GM19043 (cell line): ENCODE results near the gene ZNF658.
"Not testable (repeated sequence)": the region's sequence is repeated elsewhere in the genome, so short reads cannot be mapped to it uniquely, and the experiment has no call there.

Experiments used
- ATAC-seq: cut with Tn5 transposase; IDR thresholded peaks from one replicate; pipeline ENCODE4 v1.9.1; 2021; ENCODE audit warnings: low read depth; ENCODE audit not compliant: unreplicated experiment

The ZNF658 gene

DNA sequence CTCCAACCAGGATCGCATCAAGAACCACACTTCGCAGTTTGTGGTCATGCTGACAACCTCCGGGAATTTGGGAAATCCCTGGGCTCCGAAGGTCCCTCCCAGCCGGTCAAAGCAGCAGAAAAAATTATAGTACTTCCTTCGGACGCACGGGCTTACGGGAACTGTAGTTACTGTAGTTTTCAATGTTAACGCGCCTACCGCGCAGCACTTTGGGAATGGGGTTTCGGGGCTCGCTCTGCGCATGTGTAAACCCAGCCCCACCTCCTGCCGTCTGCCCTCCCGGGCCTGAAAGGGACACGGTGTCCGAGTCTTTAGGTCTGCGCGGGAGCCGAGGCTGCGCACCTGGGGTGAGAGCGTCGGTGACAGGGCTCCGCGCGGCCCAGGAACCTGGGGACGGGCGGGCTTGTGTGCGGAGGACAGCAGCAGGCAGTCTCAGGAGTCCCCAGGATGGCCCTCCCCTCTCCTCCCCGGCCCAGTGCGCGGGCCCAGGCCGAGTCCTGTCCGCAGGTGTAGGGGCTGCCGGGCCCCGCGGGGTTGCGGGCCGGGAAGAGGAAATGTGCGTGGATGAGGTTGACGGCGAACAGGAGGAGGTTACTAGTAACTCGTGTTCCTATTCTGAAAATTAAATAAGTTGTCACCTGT, at the start of gene ZNF658:
ZNF658 (plus strand) TSS at position 236 of the 642 bp plus-strand sequence. CDS start 2,837 bp downstream, outside the sequence.
- peak; percentile 95 for ATAC-seq

GRCh38 chr9:66861732-66862131, 38.8 kb upstream of the ZNF658 start:
- ATAC-seq, result not testable (repeated sequence)

DNA sequence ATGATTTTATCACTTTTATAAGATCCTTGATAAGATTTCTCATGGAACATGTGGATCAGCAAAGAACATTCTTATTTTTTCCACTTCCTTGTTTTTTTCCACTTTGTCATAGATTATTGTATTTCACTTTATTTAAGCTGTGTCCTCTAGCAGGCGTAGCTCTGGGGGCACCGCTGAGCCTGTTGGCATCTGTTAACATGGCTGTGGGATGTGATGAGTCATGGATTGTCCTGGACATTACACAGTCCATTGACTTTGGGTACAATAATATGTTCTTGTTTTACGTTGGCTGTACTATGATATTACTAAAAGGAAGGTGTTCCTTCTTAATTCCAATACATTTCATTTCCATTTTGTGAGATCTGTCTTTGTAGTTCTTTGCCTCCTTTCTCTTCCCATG, 31.9 kb upstream of the ZNF658 start:
- not testable (repeated sequence) for ATAC-seq

GRCh38 chr9:66880605-66881004, 19.9 kb upstream of the ZNF658 start:
- peak; percentile 78 for ATAC-seq

DNA sequence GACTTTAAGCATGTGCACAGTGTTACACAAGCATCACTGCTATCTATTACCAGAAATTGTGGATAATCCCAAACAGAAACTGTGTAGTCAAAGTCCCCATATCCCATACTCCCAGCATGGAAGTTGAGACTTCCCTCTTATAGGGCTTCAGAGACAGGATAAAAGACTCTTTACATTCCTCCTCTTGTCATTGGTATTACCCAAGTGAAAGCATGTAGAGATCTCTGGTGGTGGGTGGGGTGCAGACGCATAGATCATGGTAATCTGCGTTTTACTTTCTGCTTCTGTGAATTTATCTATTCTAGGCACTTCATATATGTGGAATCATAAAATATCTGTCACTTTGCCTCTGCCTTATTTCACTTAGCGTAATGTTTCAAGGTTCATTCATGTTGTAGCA, 18.7 kb upstream of the ZNF658 start:
- ATAC-seq, result not testable (repeated sequence)

DNA sequence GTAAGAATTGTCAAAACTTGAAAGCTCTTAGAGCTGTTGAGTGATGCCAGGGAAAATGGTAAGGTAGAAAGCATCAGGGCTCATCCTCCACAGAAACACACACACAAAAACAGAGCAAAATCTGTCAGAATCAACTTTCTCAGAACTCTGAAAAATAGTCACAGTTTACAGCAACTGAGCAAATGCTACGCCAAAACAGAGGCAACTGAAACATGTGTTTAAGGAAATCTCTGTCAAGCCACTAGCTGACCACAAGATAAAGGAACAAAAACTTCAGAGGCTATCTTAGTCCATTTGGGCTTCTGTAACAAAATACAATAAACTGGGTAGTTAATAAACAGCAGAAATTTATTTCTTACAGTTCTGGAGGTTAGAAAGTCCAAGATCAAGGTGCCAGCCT, 10.2 kb upstream of the ZNF658 start:
- ATAC-seq, result peak; percentile 95

DNA sequence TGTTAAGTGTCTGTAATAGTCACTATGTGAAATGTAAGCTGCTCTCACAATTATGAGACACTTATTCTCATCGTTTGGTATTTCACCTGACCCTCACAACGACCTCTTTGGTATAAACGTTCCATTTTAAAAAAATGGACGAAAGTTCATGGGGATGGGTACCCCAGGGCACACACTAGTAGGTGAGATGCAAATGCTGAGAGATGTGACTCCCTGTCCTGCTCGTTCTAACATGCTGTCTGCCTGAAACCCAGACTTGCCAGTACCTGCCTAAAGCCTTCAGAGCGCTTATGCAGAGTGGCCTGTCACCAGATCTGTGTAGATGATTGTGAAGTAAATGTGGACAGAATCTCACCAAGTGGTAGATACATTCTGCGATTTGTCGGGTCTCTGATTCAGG, 616 bp downstream of the ZNF658 start:
- peak; percentile 24 for ATAC-seq

GRCh38 chr9:66909560-66909959, 9.0 kb downstream of the ZNF658 start:
- not testable (repeated sequence) for ATAC-seq

DNA sequence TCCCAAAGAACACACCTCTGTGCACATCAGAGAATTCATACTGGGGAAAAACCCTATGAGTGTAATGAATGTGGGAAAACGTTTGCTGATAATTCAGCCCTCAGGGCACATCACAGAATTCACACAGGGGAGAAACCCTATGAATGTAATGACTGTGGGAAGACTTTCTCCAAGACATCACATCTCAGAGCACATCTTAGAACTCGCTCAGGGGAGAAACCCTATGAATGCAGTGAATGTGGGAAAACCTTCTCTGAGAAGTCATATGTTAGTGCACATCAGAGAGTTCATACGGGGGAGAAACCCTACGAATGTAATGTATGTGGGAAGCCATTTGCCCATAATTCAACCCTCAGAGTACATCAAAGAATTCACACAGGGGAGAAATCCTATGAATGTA, 19.5 kb downstream of the ZNF658 start:
- ATAC-seq, result not testable (repeated sequence)

GRCh38 chr9:66936194-66936870, 35.8 kb downstream of the ZNF658 start:
- not testable (repeated sequence) for ATAC-seq

GRCh38 chr9:66937662-66938061, 37.1 kb downstream of the ZNF658 start:
- ATAC-seq, result not testable (repeated sequence)

- not testable (repeated sequence) for ATAC-seq
Measured at GRCh38 chr9:66938322-66938721, 37.8 kb downstream of the ZNF658 start.

DNA sequence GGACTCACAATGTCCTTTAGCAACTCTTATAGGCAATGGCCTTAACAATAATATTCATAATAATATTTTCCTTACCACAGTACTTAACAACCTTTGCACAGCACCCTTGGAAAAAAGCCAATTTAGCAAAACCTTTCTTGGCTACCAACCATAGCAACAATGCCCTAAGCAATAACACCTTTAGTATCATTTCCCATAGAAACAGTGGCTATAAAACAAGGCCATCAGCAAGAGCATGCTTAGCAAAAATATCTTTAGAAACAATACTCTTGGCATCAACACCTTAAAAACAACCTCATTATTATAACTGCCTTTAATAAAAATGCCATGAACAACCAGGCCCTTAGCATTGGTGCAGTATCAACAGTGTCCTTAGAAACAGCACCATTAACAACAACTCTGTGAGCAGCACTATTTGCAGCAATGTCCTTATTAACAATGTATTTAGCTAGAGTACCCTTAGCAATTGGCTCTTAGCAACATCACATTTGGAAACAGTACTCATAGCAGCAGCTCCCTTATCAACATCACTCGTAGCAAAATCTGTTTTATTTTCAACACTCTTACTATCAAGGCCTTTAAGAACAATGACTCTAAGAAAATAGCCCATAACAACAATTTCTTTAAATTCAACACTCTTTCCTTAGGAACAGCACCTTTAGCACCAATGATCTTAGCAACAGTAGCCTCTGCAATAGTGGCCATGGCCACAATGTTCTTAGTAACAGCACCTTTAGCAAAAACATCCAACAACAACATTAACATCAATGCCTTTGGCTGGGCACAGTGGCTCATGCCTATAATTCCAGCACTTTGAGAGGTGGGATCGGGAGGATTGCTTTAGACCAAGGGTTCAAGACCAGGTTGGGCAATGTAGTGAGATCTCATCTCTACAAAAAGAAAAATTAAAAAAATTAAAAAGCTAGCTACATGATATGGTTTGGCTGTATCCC, 39.6 kb downstream of the ZNF658 start:
- not testable (repeated sequence) for ATAC-seq

DNA sequence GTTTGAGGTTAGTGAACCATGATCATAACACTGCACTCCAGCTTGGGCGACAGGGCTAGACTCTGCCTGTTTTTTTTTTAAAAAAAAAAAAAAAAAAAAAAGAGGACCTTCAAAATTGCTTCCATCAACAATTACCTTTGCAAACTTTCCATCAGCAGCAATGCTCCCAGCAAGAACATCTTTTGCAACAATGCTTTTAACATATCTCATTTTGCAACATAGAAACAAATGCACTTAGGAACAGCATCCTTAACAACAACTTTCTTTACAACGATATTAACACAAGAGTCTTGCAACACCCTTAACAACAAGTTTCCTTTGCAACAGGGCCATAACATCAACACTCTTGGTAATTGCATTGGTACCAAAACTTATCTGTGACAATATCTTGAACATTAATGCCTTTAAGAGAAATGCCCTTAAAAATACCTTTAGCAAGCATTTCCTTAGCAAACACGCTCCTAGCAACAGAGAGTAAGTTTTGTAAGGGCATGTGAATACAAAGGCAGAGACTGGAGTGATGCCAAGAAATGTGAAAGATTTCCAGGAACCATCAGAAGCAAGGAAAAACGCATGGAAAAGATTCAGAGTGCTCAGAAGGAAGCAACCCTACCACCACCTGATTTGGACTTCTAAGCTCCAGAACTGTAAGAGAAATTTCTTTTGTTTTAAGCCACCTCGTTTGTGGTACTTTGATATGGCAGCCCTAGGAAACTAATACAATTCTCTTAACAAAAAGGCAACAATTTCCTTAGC, 42.1 kb downstream of the ZNF658 start:
- ATAC-seq, result not testable (repeated sequence)

GRCh38 chr9:66952576-66952975, 52.1 kb downstream of the ZNF658 start:
- not testable (repeated sequence) for ATAC-seq
